VCaP (cell line): Measurements from ENCODE around the gene NUDT17.

Experiments used
- H3K27ac ChIP-seq: fragments of 450-650 bp; 2 replicates; pipeline ENCODE4 v1.5.1; 2017
- TF ChIP-seq, protein P1 (sequence below): fragments of 450-650 bp; conservative IDR thresholded peaks from 2 replicates; pipeline ENCODE4 v1.5.1; 2017; ENCODE audit warnings: mild to moderate bottlenecking, moderate library complexity

NUDT17 gene

DNA sequence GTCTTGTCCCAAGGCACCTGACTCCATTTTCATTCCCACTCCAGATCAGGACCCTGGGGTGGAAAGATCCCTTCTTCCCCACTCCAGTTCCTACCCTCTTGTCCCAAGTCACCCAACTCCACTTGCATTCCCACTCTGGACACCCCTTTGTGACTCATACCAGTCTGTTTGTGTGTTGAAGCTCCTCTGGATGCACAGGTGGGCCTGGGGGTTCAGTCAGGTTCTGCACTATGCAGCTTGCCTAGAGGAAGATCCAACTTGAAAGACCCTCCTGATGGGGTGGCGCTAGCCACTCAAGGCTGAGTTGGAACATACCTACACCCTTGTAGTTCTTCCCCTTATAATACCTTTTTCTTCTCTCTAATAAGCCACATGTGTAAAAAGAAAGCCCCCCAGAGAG lies 50.0 kb downstream of the NUDT17 start:
- TF ChIP-seq, protein P1, sequence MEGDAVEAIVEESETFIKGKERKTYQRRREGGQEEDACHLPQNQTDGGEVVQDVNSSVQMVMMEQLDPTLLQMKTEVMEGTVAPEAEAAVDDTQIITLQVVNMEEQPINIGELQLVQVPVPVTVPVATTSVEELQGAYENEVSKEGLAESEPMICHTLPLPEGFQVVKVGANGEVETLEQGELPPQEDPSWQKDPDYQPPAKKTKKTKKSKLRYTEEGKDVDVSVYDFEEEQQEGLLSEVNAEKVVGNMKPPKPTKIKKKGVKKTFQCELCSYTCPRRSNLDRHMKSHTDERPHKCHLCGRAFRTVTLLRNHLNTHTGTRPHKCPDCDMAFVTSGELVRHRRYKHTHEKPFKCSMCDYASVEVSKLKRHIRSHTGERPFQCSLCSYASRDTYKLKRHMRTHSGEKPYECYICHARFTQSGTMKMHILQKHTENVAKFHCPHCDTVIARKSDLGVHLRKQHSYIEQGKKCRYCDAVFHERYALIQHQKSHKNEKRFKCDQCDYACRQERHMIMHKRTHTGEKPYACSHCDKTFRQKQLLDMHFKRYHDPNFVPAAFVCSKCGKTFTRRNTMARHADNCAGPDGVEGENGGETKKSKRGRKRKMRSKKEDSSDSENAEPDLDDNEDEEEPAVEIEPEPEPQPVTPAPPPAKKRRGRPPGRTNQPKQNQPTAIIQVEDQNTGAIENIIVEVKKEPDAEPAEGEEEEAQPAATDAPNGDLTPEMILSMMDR, result no peak
- H3K27ac ChIP-seq, result no peak overlapping the region

DNA sequence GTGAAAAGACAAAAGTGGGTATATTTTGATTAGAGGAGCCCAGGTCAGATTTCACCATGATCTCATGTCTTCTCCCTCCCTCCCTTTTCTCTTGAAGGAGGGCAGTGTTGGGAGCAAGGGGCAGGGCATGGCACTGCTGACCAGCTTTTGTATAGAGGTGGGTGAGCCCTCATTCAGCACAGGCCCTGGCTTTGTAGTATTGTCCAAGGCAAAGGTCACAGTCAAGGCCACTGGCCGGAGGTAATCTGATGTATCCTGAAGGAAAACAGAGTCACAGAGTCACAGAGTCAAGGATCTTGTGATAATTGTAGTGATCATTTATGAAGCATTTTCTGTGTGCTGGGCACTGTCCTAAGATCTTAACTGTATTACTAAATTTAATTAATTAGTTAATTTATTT lies 52.5 kb downstream of the NUDT17 start:
- no peak overlapping the region for H3K27ac ChIP-seq
- TF ChIP-seq, protein P1, result no peak
